A549 (cell line): ENCODE results near the gene SNRNP25. TPM values are rescaled to one million over a fixed set of nuclear protein-coding genes. Genes with fewer than 3 reads are reported as not detected.

Experiments used
- ATAC-seq, 2 experiments: fragments of 200-7000 bp in 1 of 2; fragments of >200 bp in 1 of 2; cut with Nextera tagmentation in 1 of 2; cut with Tn5 transposase in 1 of 2; 3 replicates each; pipeline versions ENCODE4 v1.8.0 to v1.9.1; 2018 to 2020; ENCODE audit warnings: mild to moderate bottlenecking in 1 of 2, moderate library complexity in 1 of 2
- CTCF ChIA-PET: fragments of 300-600 bp; sonication (Branson Sonifier 250); formaldehyde crosslinking; extraction: SDS; loops from one replicate; lab custom pipeline; 2021; ENCODE audit warnings: antibody characterized with exemption, inconsistent platforms; lab: Yijun Ruan, JAX
- POLR2A ChIA-PET: fragments of 350-600 bp; formaldehyde crosslinking; extraction: SDS; loops from one replicate; lab custom pipeline; 2021; ENCODE audit warnings: antibody characterized with exemption, inconsistent platforms; lab: Yijun Ruan, JAX
- DNase-seq, 2 experiments: peaks; one replicate each; pipeline versions ENCODE4 v3.0.0 to v3.0.0-alpha.2; 2011 to 2016; ENCODE audit warnings: low read depth in 1 of 2, low spot score in 1 of 2
- FAIRE-seq: peaks from 2 replicates; lab custom pipeline; 2011; peaks lifted over from hg19 to GRCh38; lab: Jason Lieb, UNC
- H3K27ac ChIP-seq, 2 experiments: fragments of >200 bp; sonication (Bioruptor Twin); formaldehyde crosslinking; 3 replicates each; pipeline ENCODE4 v1.5.1; 2016 to 2017
- H3K4me1 ChIP-seq: fragments of >200 bp; sonication (Bioruptor Twin); formaldehyde crosslinking; 3 replicates; pipeline ENCODE4 v1.6.1; 2016
- H3K4me2 ChIP-seq: fragments of >200 bp; sonication (Bioruptor Twin); formaldehyde crosslinking; 3 replicates; pipeline ENCODE4 v1.6.1; 2016
- H3K4me3 ChIP-seq: fragments of >200 bp; sonication (Bioruptor Twin); formaldehyde crosslinking; 3 replicates; pipeline ENCODE4 v1.5.1; 2016
- H3K9me3 ChIP-seq: fragments of >200 bp; sonication (Bioruptor Twin); formaldehyde crosslinking; 3 replicates; pipeline ENCODE4 v1.6.1; 2016
- BHLHE40 ChIP-seq: IDR thresholded peaks from 2 replicates; pipeline ENCODE4 v1.6.1; 2012; ENCODE audit warnings: low read depth, low read length, inconsistent platforms
- CEBPB ChIP-seq, 2 experiments: fragments of >200 bp in 1 of 2; sonication (Bioruptor Twin) in 1 of 2; formaldehyde crosslinking in 1 of 2; IDR thresholded peaks; 2 replicates each; pipeline ENCODE4 v1.6.1; 2012 to 2016
- CHD2 ChIP-seq: fragments of 150-350 bp; IDR thresholded peaks from 2 replicates; pipeline ENCODE4 v1.6.1; 2014; ENCODE audit warnings: low read length; ENCODE audit not compliant: partially characterized antibody
- ESRRA ChIP-seq: fragments of 150-350 bp; IDR thresholded peaks from 2 replicates; pipeline ENCODE4 v1.6.1; 2014; ENCODE audit warnings: mild to moderate bottlenecking, low read length, borderline replicate concordance
- GATA3 ChIP-seq: IDR thresholded peaks from 2 replicates; pipeline ENCODE4 v1.6.1; 2012; ENCODE audit warnings: borderline replicate concordance
- HDAC2 ChIP-seq: fragments of 200-600 bp; sonication (generic); IDR thresholded peaks from 2 replicates; pipeline ENCODE4 v1.6.1; 2016
- HOXB13 ChIP-seq: fragments of 250-450 bp; sonication (Bioruptor Pico); IDR thresholded peaks from 2 replicates; pipeline ENCODE4 v1.5.0; 2020; ENCODE audit warnings: low read depth, mild to moderate bottlenecking, moderate library complexity
- JUNB ChIP-seq: fragments of >200 bp; sonication (Bioruptor Twin); formaldehyde crosslinking; IDR thresholded peaks from 2 replicates; pipeline ENCODE4 v1.6.1; 2016
- NFE2L2 ChIP-seq: fragments of 150-350 bp; conservative IDR thresholded peaks from 2 replicates; pipeline ENCODE4 v1.6.1; 2014; ENCODE audit warnings: low read length
- NPAS2 ChIP-seq: fragments of 250-450 bp; sonication (Bioruptor Pico); IDR thresholded peaks from 2 replicates; pipeline ENCODE4 v1.8.0; 2022; ENCODE audit warnings: mild to moderate bottlenecking, moderate library complexity, borderline replicate concordance
- POLR2A ChIP-seq: IDR thresholded peaks from 2 replicates; pipeline ENCODE4 v1.6.1; 2012; ENCODE audit warnings: mild to moderate bottlenecking, low read length
- RAD21 ChIP-seq, 2 experiments: fragments of >200 bp in 1 of 2; sonication (Bioruptor Twin) in 1 of 2; formaldehyde crosslinking in 1 of 2; IDR thresholded peaks in 1 of 2; conservative IDR thresholded peaks in 1 of 2; 2 replicates in 1 of 2; 3 replicates in 1 of 2; pipeline ENCODE4 v1.6.1; 2012 to 2018; ENCODE audit warnings: inconsistent platforms in 1 of 2
- RARB ChIP-seq: fragments of 250-450 bp; sonication (Bioruptor Pico); IDR thresholded peaks from 2 replicates; pipeline ENCODE4 v1.8.0; 2021; ENCODE audit warnings: mild to moderate bottlenecking, moderate library complexity
- RCOR1 ChIP-seq: fragments of 150-350 bp; IDR thresholded peaks from 2 replicates; pipeline ENCODE4 v1.6.1; 2014; ENCODE audit warnings: antibody characterized with exemption, low read length, low read depth
- RFX5 ChIP-seq: fragments of 450-650 bp; IDR thresholded peaks from 2 replicates; pipeline ENCODE4 v1.7.1; 2014; ENCODE audit warnings: antibody characterized with exemption, mild to moderate bottlenecking, moderate library complexity
- RNF2 ChIP-seq: fragments of 200-600 bp; sonication (generic); IDR thresholded peaks from 2 replicates; pipeline ENCODE4 v1.6.1; 2016; ENCODE audit warnings: low read depth, mild to moderate bottlenecking, antibody characterized with exemption, moderate library complexity, borderline replicate concordance
- TFCP2L1 ChIP-seq: fragments of 250-450 bp; sonication (Bioruptor Pico); IDR thresholded peaks from 2 replicates; pipeline ENCODE4 v1.5.0; 2021; ENCODE audit warnings: mild to moderate bottlenecking
- ZC3H11A ChIP-seq: fragments of 450-650 bp; IDR thresholded peaks from 2 replicates; pipeline ENCODE4 v1.6.1; 2014; ENCODE audit warnings: antibody characterized with exemption, mild to moderate bottlenecking
- ZFP36 ChIP-seq: fragments of 450-650 bp; IDR thresholded peaks from 2 replicates; pipeline ENCODE4 v1.6.1; 2014; ENCODE audit warnings: borderline replicate concordance; ENCODE audit not compliant: partially characterized antibody
- WGBS: methylation state at CpG from one replicate; pipeline ENCODE4 v1.1.6; 2017; ENCODE audit errors: missing lambda C conversion rate; 5-methylcytosine and 5-hydroxymethylcytosine counted together
- polyA plus RNA-seq, 4 experiments: library from polyadenylated mRNA; depleted of rRNA in 3 of 4; stranded (reverse); fragments of >200 nt; fragmentation: RNase III in 1 of 4; extraction: RNeasy Plus Mini Kit Qiagen cat#74134 plus additional on column Dnase treatment in 1 of 4; gene quantifications; 2 replicates in 3 of 4; 3 replicates in 1 of 4; pipeline ENCODE4 v1.2.3, GENCODE V29; 2011 to 2017
- TF ChIP-seq, protein P1 (sequence below): fragments of >200 bp; sonication (Bioruptor Twin); formaldehyde crosslinking; IDR thresholded peaks from 3 replicates; pipeline ENCODE4 v1.6.1; 2016
- TF ChIP-seq, protein P2 (sequence below): fragments of 150-350 bp; IDR thresholded peaks from 2 replicates; pipeline ENCODE4 v1.6.1; 2014; ENCODE audit warnings: low read depth, mild to moderate bottlenecking, low read length
- TF ChIP-seq, protein P3 (sequence below): fragments of 450-650 bp; IDR thresholded peaks from 2 replicates; pipeline ENCODE4 v1.6.1; 2014; ENCODE audit warnings: antibody characterized with exemption
- TF ChIP-seq, protein P4 (sequence below): fragments of 250-450 bp; sonication (Bioruptor Pico); IDR thresholded peaks from 2 replicates; pipeline ENCODE4 v1.5.0; 2021; ENCODE audit warnings: mild to moderate bottlenecking, moderate library complexity, borderline replicate concordance

Gene SNRNP25
- polyA plus RNA-seq, 2 of the 4 experiments (the other 2 are of a cell fraction): 45.0 to 82.2 TPM

DNA sequence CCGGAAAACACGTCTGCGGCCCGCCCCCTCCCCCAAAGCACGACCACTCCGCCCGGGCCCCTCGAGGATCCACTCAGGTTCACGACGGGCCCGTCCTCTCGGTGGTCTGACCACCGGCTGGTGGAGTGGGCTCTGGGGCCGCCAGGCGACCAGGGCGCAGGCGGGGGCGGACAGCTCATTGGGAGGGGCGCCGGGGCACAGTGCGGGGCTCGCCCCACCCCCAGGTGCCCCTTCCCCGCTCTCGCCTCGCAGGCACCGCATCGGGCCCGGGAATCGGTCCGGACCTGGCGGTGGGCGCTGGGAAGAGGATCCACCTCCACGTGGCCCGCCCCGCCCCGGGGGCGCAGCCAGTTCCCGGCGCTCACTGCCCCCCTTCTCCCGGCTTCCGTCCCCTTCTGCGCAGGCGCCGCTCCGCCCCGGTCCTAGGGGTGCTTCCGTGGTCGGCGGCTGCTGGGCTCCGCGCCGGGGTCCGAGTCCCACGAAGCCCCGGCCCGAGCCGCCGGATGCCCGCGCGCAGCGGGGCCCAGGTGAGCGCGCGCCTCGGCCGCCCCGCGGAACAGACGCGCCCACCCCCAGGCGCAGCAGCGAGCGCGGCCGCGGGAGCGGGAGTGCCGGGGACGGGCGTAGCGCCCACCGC is 24.3 kb downstream of the SNRNP25 start, which contains the start of gene MPG (continued):
- TF ChIP-seq ESRRA (no peak), HOXB13 (CRISPR knock-in tag) (no peak), BHLHE40 (no peak), RAD21 (conservative IDR thresholded peaks at IDR 0.05 in 1 of 2, IDR thresholded peaks at IDR 0.05 in 1 of 2) (no peak), RCOR1 (no peak), JUNB (no peak), CHD2 (no peak), CEBPB (IDR thresholded peaks at IDR 0.05) (no peak), RNF2 (no peak), TFCP2L1 (CRISPR knock-in tag) (no peak), HDAC2 (no peak), NFE2L2 (no peak), ZFP36 (no peak), GATA3 (no peak), RARB (CRISPR knock-in tag) (no peak), RFX5 (no peak), ZC3H11A (no peak)
- TF ChIP-seq, protein P1, sequence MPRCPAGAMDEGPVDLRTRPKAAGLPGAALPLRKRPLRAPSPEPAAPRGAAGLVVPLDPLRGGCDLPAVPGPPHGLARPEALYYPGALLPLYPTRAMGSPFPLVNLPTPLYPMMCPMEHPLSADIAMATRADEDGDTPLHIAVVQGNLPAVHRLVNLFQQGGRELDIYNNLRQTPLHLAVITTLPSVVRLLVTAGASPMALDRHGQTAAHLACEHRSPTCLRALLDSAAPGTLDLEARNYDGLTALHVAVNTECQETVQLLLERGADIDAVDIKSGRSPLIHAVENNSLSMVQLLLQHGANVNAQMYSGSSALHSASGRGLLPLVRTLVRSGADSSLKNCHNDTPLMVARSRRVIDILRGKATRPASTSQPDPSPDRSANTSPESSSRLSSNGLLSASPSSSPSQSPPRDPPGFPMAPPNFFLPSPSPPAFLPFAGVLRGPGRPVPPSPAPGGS: peak; percentile 72; the same call in 1 of the 3 replicates
- TF ChIP-seq, protein P2, sequence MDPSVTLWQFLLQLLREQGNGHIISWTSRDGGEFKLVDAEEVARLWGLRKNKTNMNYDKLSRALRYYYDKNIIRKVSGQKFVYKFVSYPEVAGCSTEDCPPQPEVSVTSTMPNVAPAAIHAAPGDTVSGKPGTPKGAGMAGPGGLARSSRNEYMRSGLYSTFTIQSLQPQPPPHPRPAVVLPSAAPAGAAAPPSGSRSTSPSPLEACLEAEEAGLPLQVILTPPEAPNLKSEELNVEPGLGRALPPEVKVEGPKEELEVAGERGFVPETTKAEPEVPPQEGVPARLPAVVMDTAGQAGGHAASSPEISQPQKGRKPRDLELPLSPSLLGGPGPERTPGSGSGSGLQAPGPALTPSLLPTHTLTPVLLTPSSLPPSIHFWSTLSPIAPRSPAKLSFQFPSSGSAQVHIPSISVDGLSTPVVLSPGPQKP: no peak
- TF ChIP-seq, protein P3, sequence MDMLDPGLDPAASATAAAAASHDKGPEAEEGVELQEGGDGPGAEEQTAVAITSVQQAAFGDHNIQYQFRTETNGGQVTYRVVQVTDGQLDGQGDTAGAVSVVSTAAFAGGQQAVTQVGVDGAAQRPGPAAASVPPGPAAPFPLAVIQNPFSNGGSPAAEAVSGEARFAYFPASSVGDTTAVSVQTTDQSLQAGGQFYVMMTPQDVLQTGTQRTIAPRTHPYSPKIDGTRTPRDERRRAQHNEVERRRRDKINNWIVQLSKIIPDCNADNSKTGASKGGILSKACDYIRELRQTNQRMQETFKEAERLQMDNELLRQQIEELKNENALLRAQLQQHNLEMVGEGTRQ: peak; percentile 42

DNA sequence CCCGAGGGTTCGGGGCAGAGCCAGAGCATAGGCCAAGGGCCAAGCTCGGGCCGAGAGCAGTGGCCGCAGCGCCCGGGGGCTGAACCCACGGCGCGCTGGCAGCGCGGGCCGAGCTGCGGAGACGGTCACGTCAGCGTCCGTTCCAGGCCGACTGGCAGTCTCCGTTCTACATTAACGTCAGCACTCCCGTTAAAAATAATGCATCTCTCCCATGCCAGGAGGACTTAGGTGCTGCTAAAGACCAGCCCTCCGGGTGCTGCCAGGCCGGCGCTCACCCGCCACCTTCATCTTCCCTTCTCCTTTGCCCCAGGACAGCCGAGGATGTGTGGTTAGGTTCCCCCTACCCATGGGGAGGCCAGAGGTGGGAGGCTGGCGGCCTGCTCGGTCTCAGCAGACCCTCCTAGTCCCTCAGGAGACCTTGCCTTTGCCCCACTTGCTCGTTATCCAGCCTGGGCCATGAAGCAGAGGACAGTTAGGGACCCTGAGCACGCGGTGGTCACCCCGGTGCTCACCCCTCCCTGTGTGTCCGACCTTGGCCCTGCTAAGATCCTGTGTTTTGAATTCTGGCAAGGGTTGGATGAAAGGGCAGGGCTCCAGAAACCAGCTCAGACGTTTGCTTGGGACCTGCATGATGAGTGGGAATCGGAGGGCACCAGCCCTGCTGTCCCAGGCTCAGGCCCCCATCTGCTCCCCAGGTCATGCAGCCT is 25.0 kb downstream of the SNRNP25 start:
- ChIA-PET POLR2A (interaction anchor here (1.2 kb wide), 1 partner anchor 283 kb away, joined by 3 read pairs; no protein-coding TSS in a partner anchor), CTCF (interaction anchor here (1.2 to 30.3 kb wide), 3 partner anchors 7 to 29 kb away, joined by 3 to 718 read pairs (median 718); partner anchors contain the start of genes MPG and RHBDF1)
- H3K4me3 ChIP-seq: peak overlapping the region; percentile 94
- peak overlapping the region; percentile 100 for H3K4me2 ChIP-seq
- ATAC-seq (peak in 1 of 2 experiments; percentile 2; a peak in 2 of 6 replicates), DNase-seq (peak in 1 of 2 experiments; percentile 43)
- no peaks in the 10 kb centered on the region for H3K9me3 ChIP-seq
- WGBS: 15% methylated on average over 18 of the region's 36 CpGs
- peaks cover 25% of the 10 kb centered on the region for H3K4me1 ChIP-seq
- TF ChIP-seq NPAS2 (CRISPR knock-in tag): no peak
- TF ChIP-seq, protein P4, sequence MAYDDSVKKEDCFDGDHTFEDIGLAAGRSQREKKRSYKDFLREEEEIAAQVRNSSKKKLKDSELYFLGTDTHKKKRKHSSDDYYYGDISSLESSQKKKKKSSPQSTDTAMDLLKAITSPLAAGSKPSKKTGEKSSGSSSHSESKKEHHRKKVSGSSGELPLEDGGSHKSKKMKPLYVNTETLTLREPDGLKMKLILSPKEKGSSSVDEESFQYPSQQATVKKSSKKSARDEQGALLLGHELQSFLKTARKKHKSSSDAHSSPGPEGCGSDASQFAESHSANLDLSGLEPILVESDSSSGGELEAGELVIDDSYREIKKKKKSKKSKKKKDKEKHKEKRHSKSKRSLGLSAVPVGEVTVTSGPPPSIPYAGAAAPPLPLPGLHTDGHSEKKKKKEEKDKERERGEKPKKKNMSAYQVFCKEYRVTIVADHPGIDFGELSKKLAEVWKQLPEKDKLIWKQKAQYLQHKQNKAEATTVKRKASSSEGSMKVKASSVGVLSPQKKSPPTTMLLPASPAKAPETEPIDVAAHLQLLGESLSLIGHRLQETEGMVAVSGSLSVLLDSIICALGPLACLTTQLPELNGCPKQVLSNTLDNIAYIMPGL (CRISPR knock-in tag): no peak
- TF ChIP-seq POLR2A: 0 out of 2 replicates have a peak, but pooled peaks have one; percentile 16
- TF ChIP-seq, all 56 proteins: peak for 1
- peak overlapping the region; percentile 97 to 98 for H3K27ac ChIP-seq
- FAIRE-seq: no peak
